Measurements from ENCODE around the gene CHPF2.

Gene CHPF2

DNA sequence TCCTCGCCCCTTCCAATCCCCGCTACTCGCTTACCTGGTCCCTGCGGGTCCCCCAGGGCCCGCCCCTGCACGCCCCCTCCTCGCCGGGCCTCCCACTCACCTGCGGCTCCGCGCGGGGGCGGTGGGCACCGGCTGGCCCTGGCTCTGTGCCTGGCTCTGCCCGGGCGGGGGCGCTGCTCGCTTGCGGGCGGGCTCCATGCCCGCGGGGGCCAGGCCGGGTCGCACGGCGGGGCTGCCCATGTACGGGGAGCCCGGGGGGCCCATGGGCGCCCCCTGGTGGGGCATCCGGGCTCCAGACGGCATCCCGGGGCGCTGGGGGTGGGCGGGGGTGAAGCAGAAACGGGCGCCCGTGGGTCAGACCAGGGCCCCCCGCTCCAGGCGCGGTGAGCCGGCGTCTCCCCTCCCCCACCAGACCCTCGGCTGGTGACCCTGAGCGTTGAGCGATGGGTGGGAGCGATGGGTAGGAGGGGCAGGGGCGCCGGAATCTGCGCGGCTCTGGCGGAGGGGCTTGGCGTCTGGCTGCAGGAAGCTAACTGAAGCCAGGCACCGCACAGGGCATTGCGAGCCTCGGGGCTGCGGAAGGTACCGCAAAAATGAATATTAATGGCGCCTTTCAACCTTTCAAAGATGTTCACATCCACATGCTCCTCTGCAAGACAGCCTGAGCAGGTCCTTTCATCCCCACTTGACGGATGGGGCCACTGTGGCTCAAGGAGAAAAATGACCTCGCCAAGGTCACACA, 13.2 kb downstream of the CHPF2 start:
- no peak for DNase-seq (ENCODE audit: insufficient read length, low spot score)
- FAIRE-seq = no peak

DNA sequence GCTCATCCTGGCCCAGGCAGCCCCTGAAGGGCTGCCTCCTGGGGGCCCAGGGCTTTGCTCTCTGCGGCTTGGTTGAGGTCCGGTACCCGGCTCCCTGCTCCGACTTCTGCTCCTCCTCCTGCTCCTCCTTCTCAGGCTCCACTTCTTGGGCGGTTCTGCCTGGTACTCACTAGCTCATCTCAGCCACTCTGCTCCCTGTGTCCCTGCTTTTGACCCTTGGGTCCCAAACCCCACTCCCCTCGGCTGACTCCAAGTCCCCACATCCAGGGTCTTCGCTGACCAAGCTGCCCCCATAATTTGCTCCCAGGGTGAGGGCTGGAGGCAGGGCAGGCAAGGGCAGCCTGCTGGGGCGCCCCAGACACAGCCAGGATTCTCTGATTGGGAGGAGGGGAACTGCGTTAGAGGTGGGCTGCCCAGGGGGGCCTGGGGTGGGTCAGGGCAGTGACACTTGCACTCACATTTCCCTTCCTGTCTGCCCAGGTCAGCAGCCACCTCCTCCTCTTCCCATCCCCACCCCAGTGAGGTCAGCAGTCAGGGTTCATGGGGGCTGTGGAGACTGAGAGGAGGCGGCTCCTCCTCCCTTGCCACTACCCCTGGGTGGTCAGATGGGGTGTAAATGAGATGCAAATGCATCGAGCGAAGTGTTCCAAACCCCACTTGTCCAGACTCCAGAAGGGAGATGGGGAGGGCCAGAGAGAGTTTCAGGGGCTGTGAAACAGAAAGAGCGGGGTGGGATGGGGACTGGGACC, 14.0 kb downstream of the CHPF2 start:
- DNase-seq (ENCODE audit: insufficient read length, low spot score) (no peak), FAIRE-seq (no peak)

DNA sequence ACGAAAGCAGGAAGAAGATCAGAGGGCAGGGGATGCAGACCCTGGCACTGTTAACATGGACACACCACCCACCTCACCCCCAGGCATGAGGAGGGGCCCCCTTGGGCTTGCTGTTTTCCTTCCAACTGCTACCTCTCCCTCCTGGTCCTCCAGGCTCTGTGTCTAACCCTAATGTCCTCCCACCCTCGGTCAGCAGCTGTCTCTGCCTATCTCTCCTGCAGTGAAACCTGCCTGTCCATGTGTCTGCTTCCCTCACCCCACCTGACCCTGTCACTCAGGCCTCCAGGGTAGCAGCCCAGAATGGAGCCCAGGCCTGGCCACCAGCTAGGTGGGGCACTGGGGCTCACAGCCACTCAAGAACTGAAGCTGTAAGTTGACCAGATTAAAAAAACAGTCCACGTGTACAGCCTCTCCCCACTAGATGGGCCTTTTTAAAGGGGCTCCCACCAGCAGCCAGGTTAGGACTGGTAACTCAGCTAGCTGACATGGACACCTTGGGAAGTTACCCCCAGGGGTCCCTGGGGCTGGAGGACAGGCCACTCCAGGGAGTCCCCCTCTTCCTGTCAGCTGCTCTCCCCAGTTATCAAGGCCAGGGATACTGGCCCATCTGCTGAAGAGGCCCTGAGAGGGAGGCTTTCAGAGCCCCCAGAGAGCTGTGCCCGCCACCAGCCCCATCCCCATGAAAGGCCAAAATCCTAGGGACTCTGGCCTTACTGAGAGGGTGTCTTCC, 14.7 kb downstream of the CHPF2 start:
- no peak for FAIRE-seq
- DNase-seq (ENCODE audit: insufficient read length, low spot score) = no peak

DNA sequence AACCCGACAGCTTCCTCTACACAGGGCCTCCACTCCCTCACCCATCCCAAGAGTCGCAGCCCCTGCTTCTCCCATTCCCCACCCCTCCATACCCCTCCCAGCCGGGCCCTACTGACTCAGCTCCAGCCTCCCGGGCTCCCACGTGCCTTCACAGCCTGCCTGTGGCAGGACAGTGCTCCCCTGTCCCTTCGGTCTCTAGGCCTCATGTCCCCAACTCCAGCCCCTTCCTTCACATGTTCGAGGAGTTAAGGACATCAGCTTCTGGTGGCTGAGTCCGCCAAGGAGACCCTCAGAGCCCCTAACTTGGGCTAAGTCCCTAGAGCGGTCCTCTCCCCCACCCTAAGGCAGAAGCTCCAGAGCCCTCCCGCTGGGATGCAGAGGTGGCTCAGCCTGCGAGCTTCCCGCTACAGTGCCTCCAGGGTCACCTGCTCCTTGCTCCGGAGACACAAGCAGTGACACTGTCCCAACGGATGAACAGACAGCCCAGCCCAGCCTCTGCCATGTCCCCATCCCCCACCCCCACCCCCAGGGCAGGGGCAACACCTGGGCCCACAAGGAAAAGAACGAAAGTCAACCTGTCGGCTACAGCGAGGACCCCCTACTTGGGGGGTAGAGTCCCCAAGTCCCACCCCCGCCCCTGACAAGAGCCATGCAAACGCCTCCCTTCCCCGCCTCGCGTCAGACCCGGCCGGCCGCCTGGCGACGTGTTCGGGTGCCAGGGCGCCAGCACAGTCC, 15.5 kb downstream of the CHPF2 start:
- FAIRE-seq = no peak
- no peak for DNase-seq (ENCODE audit: insufficient read length, low spot score)

DNA sequence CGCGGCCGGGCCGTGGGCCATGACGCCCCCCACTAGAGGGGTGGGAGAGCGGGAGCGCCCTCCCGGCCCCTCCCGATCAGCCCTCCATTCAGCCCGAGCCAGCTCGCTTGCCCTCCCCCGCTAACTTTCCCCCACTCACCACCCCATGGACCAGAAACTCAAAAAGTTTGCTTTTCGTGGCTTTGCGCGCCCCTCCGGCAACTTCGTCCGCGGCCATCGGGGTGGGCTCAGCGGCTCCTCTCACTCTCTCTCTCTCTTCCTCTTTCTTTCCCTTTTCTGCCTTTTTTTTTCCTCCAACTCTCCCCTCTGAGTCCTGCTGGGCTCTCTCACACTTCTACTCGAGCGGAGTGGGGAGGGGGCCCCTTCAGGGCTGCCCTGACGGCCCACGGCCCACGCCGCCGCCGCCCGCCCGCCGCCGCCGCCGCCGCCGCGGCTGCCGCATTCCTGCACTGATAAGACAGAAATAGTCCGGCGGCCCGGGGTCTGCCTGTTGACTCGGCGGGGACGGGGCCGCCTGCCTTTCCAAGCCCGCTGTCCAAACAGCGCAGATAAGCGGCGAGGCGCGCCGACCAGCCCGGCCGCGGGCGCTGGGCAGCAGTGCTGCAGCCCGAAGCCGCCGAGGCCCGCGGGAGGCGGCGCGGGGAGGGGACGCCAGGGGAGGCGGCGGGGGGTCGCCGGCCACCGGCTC, 16.2 kb downstream of the CHPF2 start, which contains the start of gene SMARCD3:
SMARCD3 (minus strand) TSS at position 349 of the 688 bp plus-strand sequence; CDS start at position 217, 132 bp downstream.
- FAIRE-seq (no peak), DNase-seq (ENCODE audit: insufficient read length, low spot score) (peak; percentile 51)

DNA sequence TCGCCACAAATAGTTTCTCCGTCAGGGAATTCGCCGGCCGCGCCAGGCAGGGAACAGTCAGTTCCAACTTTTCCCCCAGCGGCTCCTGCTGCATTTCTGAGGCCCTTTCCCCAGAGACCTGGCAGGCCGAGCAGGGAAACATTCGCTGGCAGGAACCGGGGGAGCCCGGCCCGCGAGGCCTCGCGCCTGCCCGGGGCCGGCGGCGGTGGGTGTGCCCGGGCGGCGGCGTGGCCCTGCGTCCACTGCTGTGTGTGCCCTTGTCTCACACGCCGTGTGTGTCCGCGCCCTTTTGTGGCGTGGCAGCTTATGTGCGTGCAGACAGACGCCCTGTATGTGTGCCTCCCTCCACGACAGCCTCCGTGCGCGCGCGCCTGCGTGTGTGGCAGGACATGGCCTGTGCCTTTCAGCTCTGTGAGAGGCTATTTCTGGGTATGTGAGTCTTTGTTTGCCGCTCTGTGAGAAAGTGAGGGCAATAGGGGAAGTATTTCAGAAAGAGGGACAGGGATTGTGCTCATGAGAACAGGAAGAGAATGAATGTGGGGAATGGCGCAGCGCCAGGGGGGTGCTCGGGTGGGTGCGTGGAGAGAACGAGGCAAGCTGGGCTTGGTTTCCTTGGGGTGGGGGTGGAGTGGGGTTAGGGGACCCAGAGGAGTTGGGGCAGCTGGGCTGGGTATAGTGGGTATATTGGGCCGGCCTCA, 16.9 kb downstream of the CHPF2 start:
- no peak for FAIRE-seq
- no peak for DNase-seq (ENCODE audit: insufficient read length, low spot score)

DNA sequence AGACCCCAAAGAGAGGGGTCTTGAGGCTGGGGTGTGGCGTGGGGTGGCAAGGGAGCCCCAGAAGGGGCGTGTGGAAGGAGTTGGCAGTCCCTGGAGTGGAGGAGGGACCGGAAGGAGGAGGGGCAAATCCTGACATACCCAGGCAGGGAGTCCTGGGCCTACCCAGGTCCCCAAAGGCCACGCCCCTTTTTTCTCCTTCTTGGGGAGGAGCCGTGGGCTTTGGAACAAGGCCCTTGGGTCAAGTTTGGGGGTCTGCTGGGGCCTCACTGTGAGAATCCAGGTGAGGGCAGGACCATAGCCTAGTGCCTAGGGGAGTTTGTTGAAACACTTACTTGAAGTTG, 17.4 kb downstream of the CHPF2 start:
- FAIRE-seq (no peak), DNase-seq (ENCODE audit: insufficient read length, low spot score) (peak; percentile 62)

DNA sequence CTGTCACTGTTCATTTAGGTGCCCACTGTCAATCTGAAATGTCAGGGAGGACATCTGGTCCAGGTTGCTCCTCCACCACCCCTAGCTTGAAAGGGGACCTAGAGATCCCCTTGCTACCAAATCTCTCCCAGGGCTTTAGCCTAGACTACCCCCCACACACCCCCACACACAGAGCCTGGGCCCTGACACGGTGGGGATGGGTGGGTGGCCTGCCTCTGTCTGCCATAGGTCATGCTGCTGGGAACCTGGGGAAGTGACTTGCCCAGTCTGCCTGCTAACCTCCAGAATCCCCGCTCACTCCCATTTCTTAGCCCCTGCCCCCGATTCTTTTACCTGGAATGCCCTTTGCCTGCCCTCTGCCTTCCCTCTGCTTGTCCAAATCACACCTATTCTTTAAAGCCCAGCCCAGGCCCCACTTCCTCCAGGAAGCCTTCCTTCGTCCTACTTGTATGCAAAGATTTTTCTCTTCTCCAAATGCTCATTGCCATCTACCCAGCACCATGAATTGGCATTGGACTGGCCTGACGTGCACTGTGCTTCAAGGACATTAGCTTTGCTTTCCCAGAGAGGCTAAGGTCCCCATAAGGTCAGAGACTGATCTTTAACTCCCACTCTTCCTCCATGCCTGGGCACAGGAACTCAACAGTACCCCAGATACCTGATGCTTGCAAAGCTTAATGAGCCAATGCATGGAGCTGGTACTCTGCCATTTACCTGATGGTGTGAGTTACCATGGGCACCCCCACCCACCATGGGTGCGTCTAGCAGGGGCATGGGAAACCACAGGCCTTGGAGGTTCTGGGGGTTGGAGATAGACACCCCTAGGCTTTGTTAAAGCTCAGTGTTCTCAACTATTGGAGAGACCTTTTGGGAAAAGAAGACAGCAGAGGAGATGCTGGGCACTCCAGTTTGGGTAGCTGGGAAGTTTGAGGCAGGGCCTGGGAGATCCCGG, 18.2 kb downstream of the CHPF2 start:
- FAIRE-seq = no peak
- no peak for DNase-seq (ENCODE audit: insufficient read length, low spot score)

DNA sequence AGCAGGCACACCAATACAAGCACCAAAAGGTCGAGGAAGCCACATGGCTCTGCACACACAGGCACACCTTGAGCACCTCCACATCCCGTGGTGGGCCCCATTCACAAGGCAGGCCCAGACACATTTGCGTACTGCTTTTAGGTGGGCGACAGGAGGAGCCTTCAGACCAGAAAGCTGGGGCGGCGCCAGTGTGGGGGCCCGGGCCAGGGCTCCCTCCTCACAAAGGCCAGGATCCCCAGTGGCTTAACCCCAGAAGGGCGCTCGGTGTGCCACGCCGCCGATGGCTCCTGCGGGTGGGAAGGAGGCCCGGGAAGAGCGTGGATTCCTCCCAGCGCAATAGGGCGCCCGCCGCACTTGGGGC, 19.0 kb downstream of the CHPF2 start:
- DNase-seq (ENCODE audit: insufficient read length, low spot score) = no peak
- FAIRE-seq = no peak

DNA sequence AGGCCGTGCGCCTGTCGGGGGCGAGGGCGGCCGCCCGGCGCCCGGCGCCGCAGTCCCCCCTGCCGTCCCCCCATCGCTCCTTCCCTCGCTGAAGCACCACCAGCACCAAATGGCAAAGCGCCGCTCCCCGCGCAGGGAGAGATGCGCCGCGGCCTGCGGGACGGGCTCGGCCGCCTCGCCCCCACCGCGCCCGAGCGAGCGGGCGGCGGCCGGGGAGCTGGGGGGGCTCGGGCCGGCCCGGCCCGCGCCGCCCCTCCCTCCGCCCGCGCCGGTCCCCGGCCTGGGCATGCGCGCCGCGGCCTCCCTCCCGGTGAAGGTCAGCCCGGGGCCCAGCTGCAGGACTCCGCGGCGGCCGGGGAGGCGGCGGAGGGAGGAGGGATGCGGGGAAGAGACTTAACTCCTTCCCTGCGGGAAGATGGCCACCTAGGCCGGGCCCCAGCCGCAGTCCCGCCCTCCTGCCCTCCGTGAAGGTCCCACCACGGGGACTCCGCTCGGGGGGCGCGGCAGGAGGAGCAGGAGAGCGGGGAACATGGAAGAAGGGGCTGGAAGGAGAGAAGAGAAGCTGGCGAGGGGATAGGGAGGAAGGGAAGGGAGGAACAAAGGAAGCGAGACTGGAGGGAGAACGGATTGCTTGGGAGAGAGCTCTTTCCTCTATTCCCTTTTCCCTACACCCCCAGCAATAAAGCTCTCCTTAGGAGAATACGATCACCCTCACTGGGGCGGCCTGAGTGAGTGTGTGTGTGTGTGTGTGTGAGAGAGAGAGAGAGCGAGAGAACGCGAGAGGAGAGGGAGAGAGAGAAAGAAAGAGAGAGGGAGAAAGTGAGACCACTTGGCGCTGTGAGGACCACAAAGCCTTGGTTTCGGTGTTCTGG, 19.6 kb downstream of the CHPF2 start:
- DNase-seq (ENCODE audit: insufficient read length, low spot score) = peak; percentile 71
- FAIRE-seq = peak; percentile 26

DNA sequence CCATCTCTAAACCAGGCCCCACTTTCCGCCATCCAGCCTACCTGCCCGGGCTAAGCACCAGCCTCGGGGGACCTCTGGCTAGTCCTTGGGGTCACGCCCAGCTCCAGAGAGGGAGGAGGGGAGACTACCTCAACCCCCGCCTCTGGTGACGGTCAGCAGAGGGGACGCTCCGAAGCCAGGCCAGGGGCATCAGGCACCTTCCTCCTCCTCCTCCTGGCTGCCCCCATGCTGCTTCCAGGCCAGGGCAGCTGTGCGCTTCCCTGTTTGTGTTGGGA, 20.2 kb downstream of the CHPF2 start:
- FAIRE-seq (no peak), DNase-seq (ENCODE audit: insufficient read length, low spot score) (no peak)

DNA sequence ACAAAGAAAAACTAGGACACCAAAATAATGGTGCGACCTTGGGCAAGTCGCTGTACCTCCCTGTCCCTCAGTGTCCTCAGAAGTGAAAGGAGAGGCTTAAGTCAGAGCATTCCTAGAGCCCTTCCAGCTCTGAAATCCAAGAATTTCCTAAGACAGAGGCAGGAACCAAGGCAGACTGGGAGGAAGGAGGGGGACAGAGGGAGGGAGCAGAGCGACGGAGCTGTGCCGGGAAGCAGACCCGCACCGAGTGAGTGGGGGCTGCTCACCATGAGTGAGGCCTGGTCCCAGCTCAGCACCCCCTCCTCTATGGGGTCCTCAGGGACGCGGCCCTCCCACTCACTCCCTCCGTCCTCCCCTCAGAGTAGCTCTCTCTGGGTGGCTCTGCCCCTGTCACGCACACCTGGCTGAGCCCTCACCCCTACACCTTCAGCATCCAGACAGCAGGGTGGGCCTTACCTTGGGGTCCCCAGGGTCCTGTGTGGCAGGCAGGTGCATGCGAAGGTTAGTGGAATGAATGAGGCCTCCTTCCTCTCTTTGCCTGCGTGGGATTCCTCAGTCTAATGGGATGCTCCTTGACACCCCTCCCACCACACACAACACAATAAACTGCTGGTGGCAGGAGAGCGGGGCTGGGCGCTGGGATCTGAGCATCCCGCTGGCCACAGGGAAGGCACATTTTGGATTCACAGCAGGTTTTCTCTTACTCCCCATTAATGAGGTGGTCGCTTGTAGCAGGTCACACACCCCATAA, 20.9 kb downstream of the CHPF2 start:
- FAIRE-seq (no peak), DNase-seq (ENCODE audit: insufficient read length, low spot score) (no peak)

DNA sequence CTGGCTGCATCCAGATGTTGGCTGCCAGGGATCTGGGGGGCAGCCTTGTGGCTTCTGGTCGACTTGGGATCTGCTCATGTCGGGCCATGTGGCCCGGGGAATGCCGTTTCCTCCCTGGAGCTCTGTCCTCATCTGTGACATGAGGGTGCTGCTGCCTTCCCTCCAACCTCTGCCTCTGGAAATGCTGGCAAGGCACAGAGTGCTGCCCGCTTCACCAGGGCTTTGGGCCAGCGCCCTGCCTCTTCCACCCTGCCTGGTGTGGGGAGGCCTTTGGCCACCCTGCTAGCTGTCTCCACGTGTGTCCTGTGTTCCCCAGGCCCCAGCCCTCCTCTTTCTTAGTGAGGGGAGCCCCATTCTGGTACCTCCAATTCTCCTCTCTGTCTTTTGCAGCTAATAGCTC, 22.0 kb downstream of the CHPF2 start:
- DNase-seq (ENCODE audit: insufficient read length, low spot score) = no peak
- no peak for FAIRE-seq

DNA sequence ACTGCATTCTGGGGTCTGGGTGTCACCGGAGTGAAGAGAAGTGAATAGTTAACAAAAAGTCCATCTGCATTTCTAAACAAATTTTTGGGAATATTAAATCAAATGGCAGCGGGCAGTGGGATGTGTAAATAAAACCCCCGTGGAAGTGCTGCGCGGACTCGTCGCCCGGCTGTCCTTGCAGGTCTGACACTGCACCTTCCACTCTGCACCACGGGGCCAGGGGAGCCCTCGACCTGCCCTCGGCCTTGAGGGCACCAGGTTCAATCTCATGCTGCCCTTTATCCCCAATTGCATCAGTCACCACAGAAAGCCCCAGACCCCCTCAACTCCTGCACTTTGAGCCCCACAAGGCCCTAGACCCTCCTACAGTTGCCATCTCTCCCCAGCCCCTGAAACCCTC, 22.6 kb downstream of the CHPF2 start:
- FAIRE-seq (no peak), DNase-seq (ENCODE audit: insufficient read length, low spot score) (no peak)

DNA sequence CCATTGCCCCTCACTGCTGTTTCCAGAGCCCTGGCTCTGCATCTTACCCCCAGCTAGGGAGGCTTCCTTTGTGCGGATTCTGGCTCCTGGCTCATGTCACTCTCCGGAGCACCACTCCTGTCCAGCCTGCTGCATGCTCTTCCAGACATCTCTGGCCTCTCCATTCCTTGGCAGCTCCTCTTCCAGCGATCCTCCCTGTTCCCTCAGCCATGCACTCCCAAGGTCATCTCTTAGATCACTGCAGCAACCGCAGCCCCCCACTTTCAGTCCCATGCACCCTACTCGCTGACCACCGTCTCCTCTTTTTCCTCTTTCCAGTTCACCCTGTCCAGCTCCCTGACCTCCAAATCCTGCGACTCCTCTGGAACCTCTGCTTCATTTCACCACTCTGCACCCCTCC, 23.1 kb downstream of the CHPF2 start:
- FAIRE-seq (no peak), DNase-seq (ENCODE audit: insufficient read length, low spot score) (no peak)

DNA sequence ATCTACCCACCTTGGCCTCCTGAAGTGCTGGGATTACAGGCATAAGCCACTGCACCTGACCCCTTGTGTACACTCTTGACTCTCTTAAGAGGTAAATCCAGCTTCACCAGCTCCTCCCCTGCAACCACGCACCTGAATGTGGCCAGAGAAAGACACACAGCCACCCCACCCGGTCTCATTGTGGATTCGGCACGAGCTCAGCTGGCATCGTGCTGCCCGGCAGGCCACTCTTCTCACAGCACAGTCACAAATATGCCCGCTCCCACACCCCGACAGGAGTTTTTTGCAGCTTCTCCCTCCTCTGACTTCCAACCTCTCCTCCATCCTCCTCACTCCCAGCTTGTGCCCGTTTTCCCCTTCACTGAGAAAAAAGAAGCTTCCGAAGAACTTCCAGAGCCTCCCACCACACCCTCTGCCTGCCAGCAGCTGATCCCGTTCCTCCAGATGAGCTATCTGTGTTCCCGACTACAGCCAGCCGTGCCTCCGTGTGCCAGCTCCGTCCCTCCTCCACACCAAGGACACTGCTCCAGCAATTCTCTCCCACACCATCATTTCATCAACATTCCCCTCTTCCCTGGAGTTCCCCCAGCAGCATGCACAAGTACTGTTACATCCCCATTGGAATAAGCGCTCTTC, 24.2 kb downstream of the CHPF2 start:
- no peak for DNase-seq (ENCODE audit: insufficient read length, low spot score)
- no peak for FAIRE-seq

DNA sequence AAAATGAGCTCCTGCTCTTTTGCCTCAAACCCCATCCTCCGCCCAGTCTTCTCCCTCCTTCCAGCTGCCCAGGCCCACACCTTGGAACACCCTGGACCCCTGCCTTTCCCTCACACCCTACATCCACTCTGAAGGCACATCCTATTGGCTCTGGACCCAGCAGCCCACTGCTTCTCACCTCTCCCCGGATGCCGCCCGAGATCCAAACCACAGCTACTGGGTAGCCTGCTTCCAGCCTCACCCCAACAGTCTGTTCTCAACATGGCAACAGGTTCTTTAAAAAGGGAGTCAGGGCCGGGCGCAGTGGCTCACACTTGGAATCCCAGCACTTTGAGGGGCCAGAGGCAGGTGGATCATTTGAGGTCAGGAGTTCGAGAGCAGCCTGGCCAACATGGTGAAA, 25.7 kb downstream of the CHPF2 start:
- DNase-seq (ENCODE audit: insufficient read length, low spot score) (no peak), FAIRE-seq (no peak)
